ENCODE data around the gene BAIAP2L1.

DNA sequence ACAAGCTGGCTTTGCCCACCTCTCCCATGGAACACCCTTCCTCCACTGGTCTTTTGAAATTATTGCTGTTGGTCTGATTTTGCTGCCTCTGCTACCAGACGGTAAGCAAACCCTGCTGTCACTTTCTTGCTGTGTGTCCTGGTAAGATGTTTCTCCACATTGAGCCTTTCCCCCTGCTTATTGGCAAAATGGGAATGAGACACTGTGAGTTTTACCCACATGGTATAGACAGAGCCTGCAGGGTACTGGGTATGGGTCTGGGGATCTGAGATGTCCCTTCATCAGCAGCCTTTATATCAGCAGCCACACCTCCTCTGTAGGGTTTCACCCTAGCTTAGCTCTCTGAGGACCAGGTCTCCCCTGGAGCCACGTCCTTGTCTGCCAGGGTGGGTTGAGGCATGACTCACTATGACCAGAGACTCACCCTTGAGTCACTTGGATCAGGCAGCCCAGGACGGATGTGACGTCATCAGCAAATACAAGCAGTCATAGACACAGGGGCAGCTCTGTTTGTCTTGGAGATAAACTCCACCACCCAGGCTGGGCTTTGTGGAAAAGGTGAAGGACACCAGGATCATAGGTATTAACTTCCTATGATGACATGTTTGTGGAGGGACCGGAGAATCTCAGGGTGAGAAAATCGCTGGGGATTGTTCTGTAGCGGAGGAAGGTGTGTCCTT, 17.9 kb upstream of the BAIAP2L1 start:
- TF ChIP-seq POLR2A (IDR thresholded peaks at IDR 0.05; ENCODE audit: low read depth, low read length) (no peak), POLR2AphosphoS5 (IDR thresholded peaks at IDR 0.05; ENCODE audit: low read depth, low read length) (no peak)

Data from GM12891 (cell line).